Glomerular visceral epithelial cell (primary cell): ENCODE measurements around the gene CREG2.

Experiments used
- DNase-seq: peaks from one replicate; pipeline ENCODE4 v3.0.0-alpha.2; 2016; ENCODE audit errors: extremely low spot score

The CREG2 gene

GRCh38 chr2:101344137-101344536 lies 43.2 kb downstream of the CREG2 start:
- DNase-seq, result no peak

GRCh38 chr2:101342625-101343008 lies 44.7 kb downstream of the CREG2 start:
- no peak for DNase-seq

GRCh38 chr2:101341901-101342624 lies 45.2 kb downstream of the CREG2 start:
- DNase-seq, result peak; percentile 81

- DNase-seq, result no peak
These were observed 45.9 kb downstream of the CREG2 start for GRCh38 chr2:101341421-101341820.

GRCh38 chr2:101340141-101340551 lies 47.2 kb downstream of the CREG2 start:
- no peak for DNase-seq

GRCh38 chr2:101339266-101339880 lies 47.9 kb downstream of the CREG2 start:
- no peak for DNase-seq

GRCh38 chr2:101337877-101338276 lies 49.4 kb downstream of the CREG2 start:
- DNase-seq, result no peak

- no peak for DNase-seq
These were observed 54.2 kb downstream of the CREG2 start for GRCh38 chr2:101332885-101333766.

- DNase-seq, result no peak
These were observed 56.1 kb downstream of the CREG2 start for GRCh38 chr2:101331202-101331601.

- no peak for DNase-seq
These were observed 56.9 kb downstream of the CREG2 start for GRCh38 chr2:101330253-101330933.

- DNase-seq, result no peak
These were observed 58.3 kb downstream of the CREG2 start for GRCh38 chr2:101329026-101329425.

- DNase-seq, result no peak
These were observed 58.8 kb downstream of the CREG2 start for GRCh38 chr2:101328474-101329007.

GRCh38 chr2:101327863-101328394 lies 59.4 kb downstream of the CREG2 start:
- no peak for DNase-seq

GRCh38 chr2:101325425-101325824 lies 61.9 kb downstream of the CREG2 start:
- no peak for DNase-seq

- peak; percentile 38 for DNase-seq
These were observed 70.7 kb downstream of the CREG2 start for GRCh38 chr2:101316568-101316967.

GRCh38 chr2:101311696-101312017 lies 75.6 kb downstream of the CREG2 start:
- DNase-seq, result no peak

GRCh38 chr2:101310834-101311695 lies 76.2 kb downstream of the CREG2 start:
- DNase-seq, result no peak

GRCh38 chr2:101310090-101310833 lies 77.0 kb downstream of the CREG2 start:
- no peak for DNase-seq

GRCh38 chr2:101308432-101309210 lies 78.7 kb downstream of the CREG2 start, which contains the start of gene RNF149:
Gene RNF149, minus strand, starts transcription at chr2:101308701. Its CDS starts 113 bp downstream, at chr2:101308588.
- DNase-seq, result peak; percentile 96
